Measurements from ENCODE around the gene TMEM225. TPM values are rescaled to one million over a fixed set of nuclear protein-coding genes. Genes with fewer than 3 reads are reported as not detected.

TMEM225 gene
- total and polyA plus RNA-seq, 10 of the 15 experiments (the other 5 are each of a cell fraction or from before 2014, with no cell fraction given), result not detected

DNA sequence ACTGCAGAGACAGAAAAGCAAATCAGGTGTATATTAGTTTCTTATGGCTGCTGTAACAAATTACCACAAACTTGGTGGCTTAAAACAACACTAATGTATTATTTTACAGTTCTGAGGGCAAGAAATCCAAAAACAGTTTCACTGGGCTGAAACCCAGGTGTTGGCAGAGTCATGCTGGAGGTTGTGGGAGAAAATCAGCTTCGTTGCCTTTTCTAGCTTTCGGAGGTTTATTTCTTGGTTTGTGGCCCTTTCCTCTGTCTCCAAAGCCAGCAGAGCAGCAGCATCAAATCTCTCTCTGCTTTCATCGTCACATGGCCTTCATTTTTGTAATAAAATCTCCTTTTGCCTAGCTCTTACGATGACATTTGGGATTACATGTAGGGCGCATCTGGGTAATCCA is 46.3 kb downstream of the TMEM225 start:
- intact Hi-C loops (cut with micrococcal nuclease; ENCODE audit: unreplicated experiment) (no loop called here), in situ Hi-C loops (cut with MboI) (no loop called here)
- no peaks in the 10 kb centered on the region for H3K4me1 ChIP-seq (ENCODE audit: control insufficient read depth, insufficient read depth, low read length)
- ChIA-PET POLR2A (no interaction called here), RAD21 (ENCODE audit: unreplicated experiment) (no interaction called here), CTCF (no interaction called here), SMC1A (ENCODE audit: uncharacterized antibody, unreplicated experiment) (no interaction called here)
- H3K27me3 ChIP-seq (replicated peaks in 1 of 2; ENCODE audit: control insufficient read depth in 2 of 2, insufficient read depth in 2 of 2, low read length in 1 of 2), result no peaks in the 10 kb centered on the region
- H4K20me1 ChIP-seq (ENCODE audit: control insufficient read depth, insufficient read depth), result no peaks in the 10 kb centered on the region
- H2AFZ ChIP-seq (ENCODE audit: control insufficient read depth, low read depth, low read length), result no peak overlapping the region
- H3K79me2 ChIP-seq (ENCODE audit: control insufficient read depth, insufficient read depth, low read length), result no peaks in the 10 kb centered on the region
- DNase-seq (ENCODE audit: low read depth, low spot score), result no peak
- WGBS (ENCODE audit: insufficient coverage, insufficient replicate concordance, low lambda C conversion rate, missing lambda C conversion rate), result 41% methylated on average over 5 of the region's 5 CpGs
- ATAC-seq, result no peak
- TF ChIP-seq POLR2AphosphoS2 (IDR thresholded peaks at IDR 0.05; ENCODE audit: low read depth, low read length), result no peak
- no peak for TF ChIP-seq SIX5 (IDR thresholded peaks at IDR 0.05; ENCODE audit: low read depth, low read length, severe bottlenecking)
- no peak for TF ChIP-seq CUX1 (IDR thresholded peaks at IDR 0.05; ENCODE audit: insufficient replicate concordance, low read depth, low read length)
- TF ChIP-seq DPF2 (IDR thresholded peaks at IDR 0.05), result no peak
- TF ChIP-seq GATAD2B (conservative IDR thresholded peaks at IDR 0.05; ENCODE audit: low read depth), result no peak
- no peak for TF ChIP-seq SIN3A (IDR thresholded peaks at IDR 0.05; ENCODE audit: low read depth, low read length)
- no peak for TF ChIP-seq SREBF1 (IDR thresholded peaks at IDR 0.05; ENCODE audit: low read length)
- no peak for TF ChIP-seq RELA (IDR thresholded peaks at IDR 0.05; ENCODE audit: borderline replicate concordance, partially characterized antibody)
- no peak for TF ChIP-seq NFIC (IDR thresholded peaks at IDR 0.05; ENCODE audit: low read depth, low read length)
- TF ChIP-seq HDAC6 (IDR thresholded peaks at IDR 0.05; ENCODE audit: unreplicated experiment), result no peak
- TF ChIP-seq JUNB (IDR thresholded peaks at IDR 0.05), result no peak
- no peak for TF ChIP-seq SUZ12 (IDR thresholded peaks at IDR 0.05; ENCODE audit: unreplicated experiment)
- TF ChIP-seq ATF7 (IDR thresholded peaks at IDR 0.05; ENCODE audit: low read depth), result no peak
- TF ChIP-seq EGR1 (IDR thresholded peaks at IDR 0.05; ENCODE audit: borderline replicate concordance in 1 of 2, low read depth in 2 of 2, low read length in 2 of 2), result no peak
- TF ChIP-seq ESRRA (IDR thresholded peaks at IDR 0.05; ENCODE audit: low read length), result no peak
- TF ChIP-seq WRNIP1 (IDR thresholded peaks at IDR 0.05; ENCODE audit: borderline replicate concordance, low read depth, low read length), result no peak
- TF ChIP-seq CBX5 (IDR thresholded peaks at IDR 0.05; ENCODE audit: low read depth), result no peak
- no peak for TF ChIP-seq POLR2AphosphoS5 (IDR thresholded peaks at IDR 0.05; ENCODE audit: low read length)
- TF ChIP-seq SMAD5 (IDR thresholded peaks at IDR 0.05; ENCODE audit: low read depth), result no peak
- TF ChIP-seq NFYA (IDR thresholded peaks at IDR 0.05; ENCODE audit: borderline replicate concordance, low read depth, low read length), result no peak
- no peak overlapping the region for H3K9ac ChIP-seq (ENCODE audit: control insufficient read depth, insufficient read depth, low read length)
- no peak for FAIRE-seq
- no peak overlapping the region for H3K4me3 ChIP-seq
- no peaks in the 10 kb centered on the region for H3K36me3 ChIP-seq (ENCODE audit: control insufficient read depth in 2 of 2, insufficient read depth in 2 of 2, low read length in 1 of 2)
- no TSS peak for BruUV-seq (replicated peaks)
- no peak overlapping the region for H3K27ac ChIP-seq (ENCODE audit: control insufficient read depth, insufficient read depth)
- H3K9me3 ChIP-seq (replicated peaks; ENCODE audit: control insufficient read depth, insufficient read depth, low read length), result no peaks in the 10 kb centered on the region
- H3K4me2 ChIP-seq (ENCODE audit: control insufficient read depth, insufficient read depth), result no peak overlapping the region

Measured in GM12878 (cell line).